Measurements from ENCODE around the gene SLC25A47.

Gene SLC25A47

DNA sequence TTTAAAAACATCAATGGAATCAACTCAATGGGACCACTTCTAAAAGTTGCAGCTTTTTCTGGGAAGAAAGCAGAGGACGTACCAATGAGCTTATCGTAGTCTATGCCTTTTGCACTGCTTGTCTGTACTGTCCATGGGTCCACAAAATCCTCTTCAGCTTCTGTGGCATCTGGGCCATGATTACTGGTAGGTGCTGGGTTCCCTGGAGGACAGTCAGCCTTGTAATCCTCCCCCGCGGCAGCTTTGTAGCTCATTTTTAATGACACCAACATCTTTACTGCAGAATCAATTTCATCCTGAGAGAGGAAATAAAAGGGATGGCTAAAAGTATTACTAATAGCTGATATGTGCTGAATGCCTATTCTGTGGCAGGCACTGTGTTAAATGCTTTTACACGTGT is 38.5 kb downstream of the SLC25A47 start:
- Histone ChIP-seq H4K20me1 (peaks cover 0 to 99% (median 0%) of the 10 kb centered on the region in 11 experiments; a peak in 8 of 22 replicates), H3K27me3 (no peaks in the 10 kb centered on the region), H3K4me3 (no peak overlapping the region), H3K4me1 (peaks cover 0 to 11% (median 0%) of the 10 kb centered on the region in 10 experiments; a peak in 4 of 20 replicates), H3K36me3 (peaks cover 32 to 100% (median 94%) of the 10 kb centered on the region in 11 experiments), H3K27ac (no peak overlapping the region), H3K9ac (no peak overlapping the region), H3K9me3 (replicated peaks in 1 of 11) (peaks cover 0 to 19% (median 10%) of the 10 kb centered on the region in 11 experiments; a peak in 17 of 22 replicates), H3K4me2 (no peak overlapping the region)
- TF ChIP-seq Cebpa-rat (IDR thresholded peaks at IDR 0.05) = no peak

GRCh38 chr14:100362311-100362927 is 39.3 kb downstream of the SLC25A47 start:
- Histone ChIP-seq H3K9ac (no peak overlapping the region), H3K9me3 (replicated peaks in 1 of 11) (peaks cover 0 to 19% (median 10%) of the 10 kb centered on the region in 11 experiments; a peak in 17 of 22 replicates), H3K27ac (no peak overlapping the region), H3K4me2 (no peak overlapping the region), H3K4me3 (no peak overlapping the region), H3K27me3 (no peaks in the 10 kb centered on the region), H3K4me1 (peaks cover 0 to 5% (median 0%) of the 10 kb centered on the region in 10 experiments; a peak in 4 of 20 replicates), H4K20me1 (peaks cover 0 to 99% (median 0%) of the 10 kb centered on the region in 11 experiments; a peak in 8 of 22 replicates), H3K36me3 (peaks cover 33 to 100% (median 97%) of the 10 kb centered on the region in 11 experiments)
- no peak for TF ChIP-seq Cebpa-rat (IDR thresholded peaks at IDR 0.05)

- Histone ChIP-seq H3K36me3 (peaks cover 38 to 100% (median 97%) of the 10 kb centered on the region in 11 experiments), H3K9me3 (replicated peaks in 1 of 11) (peaks cover 0 to 19% (median 10%) of the 10 kb centered on the region in 11 experiments; a peak in 17 of 22 replicates), H4K20me1 (peaks cover 0 to 99% (median 0%) of the 10 kb centered on the region in 11 experiments; a peak in 8 of 22 replicates), H3K9ac (no peak overlapping the region), H3K27me3 (no peaks in the 10 kb centered on the region), H3K4me1 (no peaks in the 10 kb centered on the region), H3K27ac (no peak overlapping the region), H3K4me3 (no peak overlapping the region), H3K4me2 (no peak overlapping the region)
- TF ChIP-seq Cebpa-rat (IDR thresholded peaks at IDR 0.05) = no peak
These were observed 39.9 kb downstream of the SLC25A47 start for GRCh38 chr14:100363053-100363452.

DNA sequence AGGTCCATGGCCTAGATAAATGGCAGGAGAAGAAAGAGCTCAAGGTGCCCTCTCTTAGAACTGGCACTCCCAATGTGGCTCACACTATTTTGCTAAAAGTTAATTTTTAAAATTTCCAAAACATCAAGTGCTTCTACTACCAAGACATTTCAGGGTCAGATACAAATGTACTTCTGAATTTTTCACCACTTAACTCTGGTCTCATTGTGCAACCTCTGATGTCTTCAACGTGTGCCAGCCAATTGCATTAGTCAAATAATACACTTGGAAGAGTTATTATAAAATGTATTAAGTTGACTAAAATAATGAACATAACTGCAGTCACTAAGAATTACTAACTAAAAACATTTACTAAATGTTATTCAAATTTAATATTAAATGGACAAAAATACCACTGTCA is 41.3 kb downstream of the SLC25A47 start:
- peaks cover 0 to 1% (median 0%) of the 10 kb centered on the region in 10 experiments; a peak in 1 of 20 replicates for H3K4me1 ChIP-seq
- no peak overlapping the region for H3K4me2 ChIP-seq
- no peaks in the 10 kb centered on the region for H3K27me3 ChIP-seq
- H4K20me1 ChIP-seq = peaks cover 0 to 99% (median 0%) of the 10 kb centered on the region in 11 experiments; a peak in 8 of 22 replicates
- H3K4me3 ChIP-seq = no peak overlapping the region
- peaks cover 39 to 100% (median 99%) of the 10 kb centered on the region in 11 experiments for H3K36me3 ChIP-seq
- H3K27ac ChIP-seq = no peak overlapping the region
- H3K9me3 ChIP-seq (replicated peaks in 1 of 11) = peaks cover 0 to 13% (median 4%) of the 10 kb centered on the region in 11 experiments; a peak in 16 of 22 replicates
- no peak overlapping the region for H3K9ac ChIP-seq
- no peak for TF ChIP-seq Cebpa-rat (IDR thresholded peaks at IDR 0.05)

DNA sequence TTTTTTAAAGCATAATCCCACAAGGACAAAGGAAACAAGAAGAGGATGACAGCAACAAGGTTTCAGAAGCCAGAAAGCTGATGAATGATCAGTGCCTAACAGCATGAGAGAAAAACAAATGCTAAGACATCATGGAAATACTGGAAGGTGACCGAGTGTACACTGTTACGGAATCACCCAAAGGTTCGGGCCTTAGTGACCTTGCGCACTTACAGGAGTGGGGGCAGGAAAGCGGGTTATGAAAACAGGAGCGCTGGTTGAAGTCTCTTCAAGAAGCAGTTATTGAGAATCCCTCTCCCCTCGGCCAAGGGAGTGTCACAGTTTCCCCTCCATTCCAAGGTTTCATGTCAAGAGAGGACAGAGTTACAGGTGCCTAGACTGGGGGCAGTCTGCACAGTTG is 42.6 kb downstream of the SLC25A47 start:
- Histone ChIP-seq H3K27me3 (no peaks in the 10 kb centered on the region), H4K20me1 (peaks cover 0 to 99% (median 3%) of the 10 kb centered on the region in 11 experiments; a peak in 8 of 22 replicates), H3K4me1 (peaks cover 0 to 15% (median 0%) of the 10 kb centered on the region in 10 experiments; a peak in 6 of 20 replicates), H3K4me3 (no peak overlapping the region), H3K4me2 (no peak overlapping the region), H3K27ac (no peak overlapping the region), H3K36me3 (peaks cover 25 to 100% (median 86%) of the 10 kb centered on the region in 11 experiments; a peak in 21 of 22 replicates), H3K9me3 (replicated peaks in 1 of 11) (no peaks in the 10 kb centered on the region; a peak in 1 of 22 replicates), H3K9ac (0 out of 22 replicates have a peak overlapping the region, but pooled peaks of 1 of the 11 experiments have one; percentile 4)
- TF ChIP-seq Cebpa-rat (IDR thresholded peaks at IDR 0.05) = no peak

- Histone ChIP-seq H3K4me2 (no peak overlapping the region), H3K36me3 (peaks cover 17 to 88% (median 65%) of the 10 kb centered on the region in 11 experiments; a peak in 20 of 22 replicates)
These were observed 45.9 kb downstream of the SLC25A47 start for GRCh38 chr14:100369019-100369418.

GRCh38 chr14:100370003-100370402 is 46.9 kb downstream of the SLC25A47 start:
- H3K4me3 ChIP-seq = no peak overlapping the region
- H3K4me1 ChIP-seq = peaks cover 7 to 56% (median 30%) of the 10 kb centered on the region in 10 experiments
- H3K9me3 ChIP-seq (replicated peaks in 1 of 11) = no peaks in the 10 kb centered on the region
- peak overlapping the region in 2 of 11 experiments; percentile 8 to 99; a peak in 4 of 22 replicates for H3K4me2 ChIP-seq
- no peak overlapping the region for H3K27ac ChIP-seq
- no peak overlapping the region for H3K9ac ChIP-seq
- H3K27me3 ChIP-seq = no peaks in the 10 kb centered on the region
- peaks cover 0 to 72% (median 3%) of the 10 kb centered on the region in 11 experiments; a peak in 8 of 22 replicates for H4K20me1 ChIP-seq
- peaks cover 17 to 78% (median 55%) of the 10 kb centered on the region in 11 experiments; a peak in 20 of 22 replicates for H3K36me3 ChIP-seq
- no peak for TF ChIP-seq Cebpa-rat (IDR thresholded peaks at IDR 0.05)

More at GRCh38 chr14:100369019-100369418, 45.9 kb downstream of the SLC25A47 start:
- Histone ChIP-seq H3K27me3 (no peaks in the 10 kb centered on the region), H4K20me1 (peaks cover 0 to 81% (median 3%) of the 10 kb centered on the region in 11 experiments; a peak in 8 of 22 replicates), H3K27ac (no peak overlapping the region), H3K9ac (no peak overlapping the region), H3K9me3 (replicated peaks in 1 of 11) (no peaks in the 10 kb centered on the region), H3K4me1 (peaks cover 0 to 46% (median 20%) of the 10 kb centered on the region in 10 experiments; a peak in 18 of 20 replicates), H3K4me3 (no peak overlapping the region)
- no peak for TF ChIP-seq Cebpa-rat (IDR thresholded peaks at IDR 0.05)

- H3K27ac ChIP-seq = 0 out of 22 replicates have a peak overlapping the region, but pooled peaks of 1 of the 11 experiments have one; percentile 98
- TF ChIP-seq Cebpa-rat (IDR thresholded peaks at IDR 0.05) = no peak
- H3K4me3 ChIP-seq = peak overlapping the region in 2 of 10 experiments; percentile 80 to 91; a peak in 4 of 20 replicates
- no peaks in the 10 kb centered on the region for H3K27me3 ChIP-seq
- H3K4me1 ChIP-seq = peaks cover 18 to 59% (median 37%) of the 10 kb centered on the region in 10 experiments
- peaks cover 14 to 61% (median 37%) of the 10 kb centered on the region in 11 experiments; a peak in 19 of 22 replicates for H3K36me3 ChIP-seq
- H3K9me3 ChIP-seq (replicated peaks in 1 of 11) = no peaks in the 10 kb centered on the region
- H3K9ac ChIP-seq = peak overlapping the region in 2 of 11 experiments; percentile 95 to 96; a peak in 3 of 22 replicates
- peaks cover 0 to 54% (median 0%) of the 10 kb centered on the region in 11 experiments; a peak in 7 of 22 replicates for H4K20me1 ChIP-seq
- peak overlapping the region in 5 of 11 experiments; percentile 15 to 99 (median 97); a peak in 8 of 22 replicates for H3K4me2 ChIP-seq
These were observed 48.6 kb downstream of the SLC25A47 start for GRCh38 chr14:100371773-100372172.

All from BLaER1 treated with 17β-estradiol and CSF1 and Interleukin-3, amounts not matched to agents 10 nM and 100 nM (cell line).